ENCODE measurements around the gene POP7.

The POP7 gene

DNA sequence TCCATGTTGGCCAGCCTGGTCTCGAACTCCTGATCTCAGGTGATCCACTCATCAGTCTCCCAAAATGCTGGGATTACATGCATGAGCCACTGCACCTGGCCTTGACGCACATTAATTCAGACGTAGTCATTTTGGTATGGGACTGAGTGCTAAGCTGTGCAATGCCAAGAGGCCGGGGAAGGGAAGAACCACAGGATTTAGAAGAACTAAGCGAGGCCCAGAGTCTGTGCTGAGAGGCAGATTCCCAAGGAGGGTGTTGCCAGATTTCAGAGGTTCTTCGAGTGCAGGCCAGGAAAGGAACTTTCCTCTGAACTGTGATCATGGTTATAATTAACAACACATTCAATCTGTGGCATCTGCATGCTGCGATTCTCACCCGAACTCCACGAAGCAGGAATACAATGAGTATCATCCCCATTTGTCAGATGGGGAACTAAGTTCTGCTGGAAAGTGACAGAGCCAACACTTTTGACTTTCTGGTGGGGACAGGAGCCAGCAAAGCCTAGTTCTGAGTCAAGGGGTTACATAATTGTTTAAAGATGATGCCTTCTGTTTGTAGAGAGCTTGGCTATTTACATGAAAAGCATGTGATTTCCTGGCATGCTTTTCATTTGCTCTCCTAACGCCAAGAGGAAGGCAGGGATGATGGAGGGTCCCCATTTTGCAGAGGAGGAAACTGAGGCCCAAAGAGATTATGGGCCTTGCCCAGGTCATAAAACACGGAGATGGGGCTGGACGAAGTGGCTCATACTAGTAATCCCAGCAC is 21.3 kb downstream of the POP7 start:
- no peak for DNase-seq

DNA sequence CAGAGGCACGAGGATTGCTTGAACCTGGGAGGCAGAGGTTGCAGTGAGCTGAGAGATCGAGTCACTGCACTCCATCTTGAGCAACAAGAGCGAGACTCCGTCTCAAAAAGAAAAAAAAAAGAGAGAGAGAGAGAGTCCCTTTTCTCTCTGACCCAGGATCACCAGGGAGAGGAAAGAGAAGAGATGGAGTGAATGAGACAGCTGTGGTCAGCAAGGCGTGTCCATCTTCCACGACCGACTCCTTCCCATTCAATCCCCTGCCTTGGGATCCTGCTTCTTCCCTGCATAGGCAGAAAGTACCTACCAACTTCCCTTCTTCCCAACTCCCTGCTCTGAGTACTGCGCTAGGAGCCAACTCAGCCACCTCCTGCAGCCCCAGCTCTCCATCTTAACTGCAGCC is 22.3 kb downstream of the POP7 start:
- no peak for DNase-seq

DNA sequence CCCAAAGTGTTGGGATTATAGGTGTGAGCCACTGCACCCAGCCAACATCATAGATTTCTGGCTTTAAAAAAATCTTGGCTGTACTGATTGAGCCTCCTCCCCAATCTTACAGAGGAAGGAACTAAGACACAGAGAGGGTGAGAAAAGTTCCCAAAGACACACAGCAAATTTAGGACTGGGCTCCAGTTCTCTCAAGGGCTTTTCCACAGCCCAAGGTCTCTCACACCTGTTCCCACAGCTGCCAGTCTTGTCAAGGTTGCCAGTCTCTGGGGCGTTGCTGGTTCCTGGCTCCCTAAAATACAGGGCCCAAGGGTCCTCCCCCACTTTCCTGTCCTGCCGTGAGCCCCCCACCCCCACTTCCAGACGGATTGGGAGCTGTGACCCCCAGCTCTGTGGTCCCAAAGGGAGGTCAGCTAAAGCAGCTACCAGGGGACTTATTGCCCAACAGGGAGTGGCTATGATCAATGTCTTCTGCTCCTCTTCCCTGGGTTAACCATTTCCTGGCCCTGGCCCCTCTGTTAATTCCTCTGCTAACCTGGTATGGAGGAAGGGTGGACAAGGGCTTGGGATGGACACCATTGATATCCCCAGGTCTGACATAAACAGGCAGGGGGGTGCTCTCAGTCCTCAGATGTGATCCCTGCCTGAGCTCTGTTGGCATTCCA is 24.3 kb downstream of the POP7 start:
- no peak for DNase-seq

DNA sequence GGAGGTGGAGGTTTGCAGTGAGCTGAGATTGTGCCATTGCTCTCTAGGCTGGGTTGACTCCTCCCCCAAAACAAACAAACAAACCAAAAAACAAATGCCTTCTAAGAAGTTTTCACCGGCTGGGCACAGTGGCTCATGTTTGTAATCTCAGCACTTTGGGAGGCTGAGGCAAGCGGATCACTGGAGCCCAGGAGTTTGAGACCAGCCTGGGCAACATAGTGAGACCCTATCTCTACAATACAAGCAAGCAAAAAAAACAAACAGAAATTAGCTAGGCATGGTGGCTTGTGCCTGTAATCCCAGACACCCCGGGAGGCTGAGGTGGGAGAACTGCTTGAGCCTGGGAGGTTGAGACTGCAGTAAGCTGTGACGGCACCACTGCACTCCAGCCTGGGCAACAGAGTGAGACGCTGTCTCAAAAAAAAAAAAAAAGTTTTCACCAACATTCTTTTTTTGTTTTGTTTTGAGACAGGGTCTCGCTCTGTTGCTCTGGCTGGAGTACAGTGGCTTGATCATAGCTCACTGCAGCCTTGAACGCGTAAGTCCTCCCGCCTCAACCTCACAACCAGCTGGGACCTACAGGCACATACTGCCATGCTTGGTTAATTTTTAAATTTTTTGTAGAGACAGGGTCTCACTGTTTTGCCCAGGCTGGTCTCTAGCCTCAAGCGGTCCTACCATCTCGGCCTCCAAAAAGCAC is 26.2 kb downstream of the POP7 start:
- no peak for DNase-seq

DNA sequence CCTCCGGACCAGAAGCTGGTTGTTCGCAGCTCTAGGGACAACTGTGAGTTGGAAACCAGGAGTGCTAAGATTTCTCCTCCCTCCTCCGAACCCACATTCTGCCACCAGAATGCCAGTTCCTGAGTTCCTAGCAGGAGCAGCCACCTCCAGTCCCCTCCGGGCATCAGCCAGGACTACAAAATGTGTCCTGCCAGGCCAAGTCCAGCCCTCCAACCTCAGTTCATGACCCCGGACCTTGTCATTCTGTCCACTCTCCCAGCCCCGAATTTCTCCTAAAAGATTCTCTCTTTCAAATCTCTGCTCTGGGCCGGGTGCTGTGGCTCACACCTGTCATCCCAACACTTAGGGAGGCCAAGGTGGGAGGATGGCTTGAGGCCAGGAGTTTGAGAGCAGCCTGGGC is 29.8 kb downstream of the POP7 start:
- no peak for DNase-seq

DNA sequence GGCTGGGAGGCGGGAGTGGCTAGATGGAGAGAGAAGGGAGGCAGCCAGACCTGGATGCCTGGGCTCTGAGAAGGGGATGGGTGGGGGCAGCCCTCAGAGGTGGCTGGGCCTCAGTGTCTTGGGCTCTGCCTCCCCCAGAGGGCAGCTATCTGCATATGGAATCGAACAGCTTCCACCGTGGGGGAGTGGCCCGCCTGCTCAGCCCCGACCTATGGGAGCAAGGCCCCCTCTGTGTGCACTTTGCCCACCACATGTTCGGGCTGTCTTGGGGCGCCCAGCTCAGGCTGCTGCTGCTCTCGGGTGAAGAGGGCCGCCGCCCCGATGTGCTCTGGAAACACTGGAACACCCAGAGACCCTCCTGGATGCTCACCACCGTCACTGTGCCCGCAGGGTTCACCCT is 30.8 kb downstream of the POP7 start:
- DNase-seq, result no peak

DNA sequence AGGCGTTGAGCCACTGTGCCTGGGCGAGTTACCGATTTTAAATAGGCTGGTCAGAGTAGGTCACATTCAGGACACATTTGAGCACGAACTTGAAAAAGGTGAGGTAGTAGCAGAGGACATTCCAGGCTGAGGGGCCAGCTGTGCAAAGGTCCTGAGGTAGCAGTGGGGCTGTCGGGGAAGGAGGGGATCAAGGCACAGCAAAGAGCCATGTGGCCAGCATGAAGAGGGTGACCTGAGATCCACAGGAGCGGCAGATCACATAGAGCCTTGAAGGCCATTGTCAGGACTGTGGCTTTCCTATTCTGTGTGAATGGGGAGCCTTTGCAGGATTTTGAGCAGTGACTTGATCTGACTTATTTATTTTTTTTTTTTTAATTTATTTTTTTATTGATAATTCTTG is 34.0 kb downstream of the POP7 start:
- DNase-seq, result no peak

DNA sequence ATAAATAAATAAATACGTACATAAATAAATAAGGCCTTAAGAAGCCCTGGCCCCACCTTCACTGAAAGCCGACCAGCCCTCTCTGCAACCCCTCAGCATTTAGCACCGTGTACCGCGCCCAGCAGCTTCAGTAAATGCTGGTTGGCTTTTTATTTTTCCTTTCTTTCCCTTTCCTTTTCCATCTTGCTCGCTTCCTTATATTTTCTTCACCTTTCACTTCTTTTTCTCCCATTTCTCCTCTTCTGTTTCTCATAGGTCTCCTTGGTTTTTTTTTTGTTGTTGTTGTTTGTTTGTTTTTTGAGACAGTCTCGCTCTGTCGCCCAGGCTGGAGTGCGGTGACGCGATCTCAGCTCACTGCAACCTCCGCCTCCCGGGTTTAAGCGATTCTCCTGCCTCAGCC is 38.7 kb downstream of the POP7 start:
- DNase-seq, result no peak

DNA sequence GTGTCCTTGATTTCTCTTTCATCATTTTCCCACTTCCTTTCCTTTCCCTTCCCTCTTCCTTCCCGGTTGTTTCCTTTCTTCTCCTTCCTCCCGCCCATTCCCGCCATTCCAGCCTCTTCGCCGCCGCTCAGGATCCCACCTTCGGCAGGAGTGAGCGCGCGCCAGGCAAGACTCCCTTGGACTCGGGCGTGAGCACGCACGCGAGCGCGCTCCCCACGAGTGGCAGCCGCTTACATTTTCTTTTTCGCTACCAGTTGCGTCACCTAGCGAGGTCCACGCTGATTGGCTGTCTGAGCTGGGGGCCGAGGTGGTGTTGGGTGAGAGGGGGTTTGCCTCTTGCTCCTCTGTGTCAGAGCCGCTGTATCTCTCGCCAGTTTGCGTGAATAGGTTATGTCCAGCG is 39.3 kb downstream of the POP7 start:
- peak in 1 of 2 experiments; percentile 18 for DNase-seq

DNA sequence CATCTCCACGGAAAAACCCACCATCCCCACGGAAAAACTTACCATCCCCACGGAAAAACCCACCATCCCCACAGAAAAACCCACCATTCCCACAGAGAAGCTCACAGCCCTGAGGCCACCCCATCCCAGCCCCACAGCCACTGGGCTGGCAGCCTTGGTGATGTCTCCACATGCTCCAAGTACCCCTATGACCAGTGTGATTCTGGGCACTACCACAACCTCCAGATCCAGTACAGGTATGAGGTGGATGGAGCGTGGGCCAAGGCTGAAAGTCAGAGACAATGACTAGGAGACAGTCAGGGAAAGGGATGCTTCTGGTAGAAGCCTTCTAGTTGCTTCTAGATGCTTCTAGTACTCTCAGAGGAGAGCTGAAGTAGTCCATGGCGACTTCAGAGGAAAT is 47.1 kb downstream of the POP7 start:
- no peak for DNase-seq

DNA sequence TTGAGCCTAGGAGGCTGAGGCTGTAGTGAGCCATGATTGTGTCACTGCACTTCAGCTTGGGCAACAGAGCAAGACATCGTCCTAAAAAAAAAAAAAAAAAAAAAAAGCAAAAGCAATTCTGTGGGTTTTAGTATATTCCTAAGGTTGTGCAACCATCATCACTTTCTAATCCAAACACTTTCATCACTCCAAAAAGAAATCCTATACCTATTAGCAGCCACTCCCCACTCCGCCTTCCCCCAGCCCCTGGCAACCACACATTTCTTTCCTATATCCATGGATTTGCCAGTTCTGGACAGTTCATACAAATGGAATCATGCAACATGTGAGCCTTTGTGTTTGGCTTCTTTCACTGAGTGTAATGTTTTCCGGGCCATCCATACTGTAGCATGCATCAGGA is 47.8 kb downstream of the POP7 start:
- DNase-seq, result no peak

All from activated CD4-positive, alpha-beta T cell treated with anti-CD3 and anti-CD28 coated beads, Interleukin-2, amount 50 U/mL, for 48 hours (primary cell).